GM19099 (cell line): ENCODE results near the gene CHD6.

ENCODE experiments used
- POLR2A ChIP-seq: IDR thresholded peaks from 3 replicates; pipeline ENCODE4 v1.6.1; 2011; ENCODE audit warnings: low read depth; ENCODE audit not compliant: insufficient read length; ENCODE audit errors: extremely low read depth

Gene CHD6

GRCh38 chr20:41538810-41539596 lies 79.2 kb downstream of the CHD6 start:
- no peak for TF ChIP-seq POLR2A

- no peak for TF ChIP-seq POLR2A
Measured at GRCh38 chr20:41537865-41538264, 80.3 kb downstream of the CHD6 start.

- TF ChIP-seq POLR2A: no peak
Measured at GRCh38 chr20:41534842-41535241, 83.3 kb downstream of the CHD6 start.

- no peak for TF ChIP-seq POLR2A
Measured at GRCh38 chr20:41534170-41534569, 84.0 kb downstream of the CHD6 start.

GRCh38 chr20:41533537-41534136 lies 84.5 kb downstream of the CHD6 start:
- TF ChIP-seq POLR2A: no peak

GRCh38 chr20:41532935-41533334 lies 85.2 kb downstream of the CHD6 start:
- TF ChIP-seq POLR2A: no peak

- no peak for TF ChIP-seq POLR2A
Measured at GRCh38 chr20:41531518-41532275, 86.5 kb downstream of the CHD6 start.

GRCh38 chr20:41530923-41531322 lies 87.3 kb downstream of the CHD6 start:
- TF ChIP-seq POLR2A: no peak

- TF ChIP-seq POLR2A: no peak
Measured at GRCh38 chr20:41526327-41526726, 91.8 kb downstream of the CHD6 start.

- TF ChIP-seq POLR2A: no peak
Measured at GRCh38 chr20:41524980-41525613, 93.1 kb downstream of the CHD6 start.

- TF ChIP-seq POLR2A: no peak
Measured at GRCh38 chr20:41523857-41524256, 94.3 kb downstream of the CHD6 start.

- TF ChIP-seq POLR2A: no peak
Measured at GRCh38 chr20:41513829-41514228, 104.3 kb downstream of the CHD6 start.

- no peak for TF ChIP-seq POLR2A
Measured at GRCh38 chr20:41512624-41513023, 105.6 kb downstream of the CHD6 start.

- TF ChIP-seq POLR2A: no peak
Measured at GRCh38 chr20:41510847-41511450, 107.2 kb downstream of the CHD6 start.

GRCh38 chr20:41510224-41510623 lies 108.0 kb downstream of the CHD6 start:
- TF ChIP-seq POLR2A: no peak
